SKM-1 treated with dmso at 0.1 percent for 144 hours (cell line): ENCODE data around the gene RTP3.
"Not testable (repeated sequence)": the region's sequence is repeated elsewhere in the genome, so short reads cannot be mapped to it uniquely, and the experiment has no call there.

Source experiments
- DNase-seq: peaks from one replicate; lab custom pipeline; 2025; ENCODE audit not compliant: unreplicated experiment; lab: John Stamatoyannopoulos, UW

RTP3 gene

DNA sequence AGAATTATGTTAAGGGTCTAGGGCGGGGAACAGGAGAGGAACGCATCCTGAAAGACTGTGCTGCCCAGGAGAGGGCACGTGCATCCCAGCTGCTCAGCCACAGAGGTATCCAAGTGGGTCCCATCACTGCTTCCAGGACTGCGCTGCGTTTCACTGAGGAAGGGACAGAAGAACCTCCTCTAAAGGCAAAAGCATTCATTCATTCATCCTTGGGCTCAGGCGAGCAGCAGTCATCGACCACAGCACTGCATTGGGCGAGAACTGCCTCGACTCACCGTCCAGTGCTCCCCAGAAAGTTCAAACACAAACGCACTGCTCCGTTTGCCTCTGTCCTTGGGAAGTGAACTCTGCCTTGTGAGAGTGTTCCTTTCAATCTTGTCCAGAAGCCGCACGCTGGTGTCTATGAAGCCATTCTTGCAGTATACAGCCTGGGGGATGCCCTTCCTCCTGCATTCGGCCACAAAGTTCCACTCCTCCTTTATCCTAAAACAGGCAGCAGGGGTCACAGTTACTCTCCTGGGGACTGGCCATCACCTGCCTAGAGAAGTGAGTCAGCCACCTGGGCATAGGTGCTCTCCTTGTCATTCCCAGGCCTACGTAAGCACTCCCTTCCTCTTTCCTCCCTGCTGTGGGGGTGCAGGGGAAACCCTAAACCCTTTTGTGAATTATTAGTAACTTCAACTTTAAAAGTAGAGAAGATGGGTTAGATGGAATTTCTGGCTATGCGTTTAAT, 47.2 kb downstream of the RTP3 start:
- DNase-seq = no peak

DNA sequence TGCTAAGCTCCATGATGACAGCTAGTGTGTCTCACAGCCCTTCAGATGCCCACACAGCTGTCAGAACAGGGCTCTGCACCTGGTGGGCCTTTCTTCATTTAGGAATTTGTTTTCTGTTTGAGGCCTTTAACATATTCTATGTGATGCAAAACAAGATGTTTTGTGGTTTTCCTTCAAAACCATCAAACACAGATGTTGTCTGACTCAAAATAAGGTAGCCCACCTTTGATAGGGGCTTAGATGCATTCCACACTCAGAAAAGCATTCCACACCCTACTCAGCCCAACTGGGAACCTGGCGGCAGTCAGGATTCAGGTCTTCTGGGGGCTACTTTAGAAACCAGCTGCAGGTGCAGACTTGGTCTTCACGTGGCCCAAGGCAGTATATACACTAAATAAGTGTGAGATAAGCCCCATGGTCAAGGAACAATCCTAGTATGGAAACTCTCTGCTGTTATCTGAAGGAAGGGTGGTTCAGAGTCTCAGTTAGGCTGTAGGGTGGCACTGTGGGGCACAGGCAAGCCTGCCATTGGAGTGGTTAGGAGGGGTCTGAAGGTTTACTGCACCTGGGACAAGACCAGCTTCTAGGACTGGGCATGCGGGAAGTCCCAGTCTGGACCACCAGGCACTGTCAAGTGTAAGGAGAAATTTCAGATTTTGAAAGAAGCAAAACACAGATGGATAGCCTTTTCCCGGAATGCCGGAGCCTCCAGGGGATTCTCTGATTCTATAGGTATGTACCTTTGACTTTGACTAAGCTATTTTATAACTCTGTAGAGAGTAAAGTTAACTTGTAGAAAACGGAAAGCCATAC, 48.2 kb downstream of the RTP3 start:
- DNase-seq = no peak

DNA sequence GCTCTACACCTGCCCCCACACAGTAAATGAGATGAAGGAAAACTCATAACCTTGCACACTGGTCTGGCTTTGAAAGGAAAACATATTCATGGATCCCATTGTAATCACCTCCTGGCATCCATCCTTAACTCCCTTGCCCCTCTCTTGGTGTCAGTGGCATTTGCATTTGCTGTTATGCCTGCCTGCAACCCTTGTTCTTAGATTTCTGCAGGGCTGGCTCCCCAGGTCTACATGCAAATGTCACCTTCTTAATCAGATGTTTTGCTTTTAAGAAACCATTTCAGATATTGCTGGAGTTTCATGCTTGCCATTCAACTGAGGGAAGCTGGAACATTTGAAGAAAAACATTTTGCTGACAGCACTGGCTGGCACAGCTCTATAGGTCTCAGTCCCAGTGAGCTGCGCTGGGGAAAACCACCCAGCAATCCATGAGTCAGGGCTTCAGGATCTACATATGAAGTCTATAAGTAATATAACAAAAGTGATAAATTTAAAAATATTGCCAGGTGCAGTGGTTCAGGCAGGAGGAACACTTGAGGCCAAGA, 49.2 kb downstream of the RTP3 start:
- DNase-seq = no peak

DNA sequence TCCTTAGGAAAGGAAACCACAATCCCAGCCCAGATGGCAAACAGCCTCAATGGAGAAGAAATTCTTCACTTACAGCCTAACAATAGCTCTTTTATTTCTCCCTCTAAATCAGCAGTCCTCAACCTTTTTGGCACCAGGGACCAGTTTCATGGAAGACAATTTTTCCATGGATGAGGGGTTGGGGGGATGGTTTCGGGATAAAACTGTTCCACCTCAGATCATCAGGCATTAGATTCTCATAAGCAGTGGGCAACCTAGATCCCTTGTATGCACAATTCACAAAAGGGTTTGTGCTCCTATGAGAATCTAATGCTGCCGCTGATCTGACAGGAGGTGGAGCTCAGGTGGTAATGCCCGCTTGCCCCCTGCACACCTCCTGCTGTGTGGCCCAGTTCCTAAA, 50.8 kb downstream of the RTP3 start:
- DNase-seq = not testable (repeated sequence)

DNA sequence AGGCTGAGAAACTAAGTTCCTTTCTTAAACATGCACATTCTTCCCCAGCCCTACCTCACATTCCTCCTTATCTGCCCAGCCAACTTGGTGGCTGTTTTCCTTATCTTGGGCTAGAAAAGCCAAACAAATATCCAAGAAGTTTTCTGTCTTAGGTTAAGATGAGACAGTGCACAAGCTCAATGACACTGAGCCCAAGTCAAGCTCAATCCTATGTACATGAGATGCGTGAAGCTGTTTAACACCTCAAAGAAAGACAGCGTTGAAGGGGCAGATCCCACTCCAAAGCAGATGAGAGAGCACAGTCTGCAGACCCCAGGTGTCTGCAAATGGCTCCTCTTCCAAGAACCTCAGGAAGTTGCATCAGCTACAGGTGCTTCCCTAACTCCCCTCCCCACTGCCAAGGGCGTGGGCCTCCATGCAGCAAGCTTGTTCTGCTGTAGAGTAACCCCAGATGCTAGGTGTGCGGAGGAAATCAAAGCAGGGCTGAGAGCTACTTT, 51.7 kb downstream of the RTP3 start:
- DNase-seq = no peak

DNA sequence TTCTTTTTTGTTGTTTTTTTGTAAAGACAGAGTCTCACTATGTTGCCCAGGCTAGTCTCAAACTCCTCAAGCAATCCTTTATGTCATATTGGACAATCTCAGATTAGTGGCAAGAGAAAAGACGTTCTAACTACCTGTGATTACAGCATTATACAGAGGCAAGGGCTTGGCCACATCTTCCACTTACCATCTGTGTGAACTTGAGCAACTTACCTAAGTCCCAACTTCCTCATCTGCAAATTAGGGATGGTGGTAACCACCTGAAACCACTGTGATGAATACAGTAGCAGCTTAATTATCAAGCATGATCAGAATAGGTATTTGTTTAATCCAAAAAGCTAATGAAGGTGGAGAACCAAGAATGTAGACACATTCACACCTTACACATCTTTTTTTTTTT, 52.2 kb downstream of the RTP3 start:
- no peak for DNase-seq
